PC-9 (cell line): Measurements from ENCODE around the gene MED9. TPM values are rescaled to one million over a fixed set of nuclear protein-coding genes. Genes with fewer than 3 reads are reported as not detected.

Experiments
- BruUV-seq: library from RNA; stranded (reverse); fragments of 400-500 nt; replicated peaks from 2 replicates; lab custom pipeline; 2021; lab: Mats Ljungman, UMichigan
- CTCF ChIA-PET: fragments of 300-600 bp; sonication (Branson Sonifier 250); formaldehyde crosslinking; loops from one replicate; lab custom pipeline; 2022; ENCODE audit warnings: antibody characterized with exemption; lab: Charles Lee
- POLR2A ChIA-PET: fragments of 300-600 bp; sonication (Branson Sonifier 250); formaldehyde crosslinking; loops from one replicate; lab custom pipeline; 2022; ENCODE audit warnings: antibody characterized with exemption; ENCODE audit not compliant: unreplicated experiment; lab: Charles Lee
- DNase-seq, 2 experiments: peaks; one replicate each; pipeline versions ENCODE4 v3.0.0 to v3.0.0-alpha.2; 2015 to 2022; ENCODE audit warnings: mixed read lengths in 1 of 2
- H2AFZ ChIP-seq: fragments of 200-600 bp; sonication (generic); 2 replicates; pipeline ENCODE4 v1.8.1; 2017; ENCODE audit warnings: antibody characterized with exemption
- H3F3A ChIP-seq: fragments of 200-600 bp; sonication (generic); 2 replicates; pipeline ENCODE4 v1.8.1; 2017; ENCODE audit warnings: antibody characterized with exemption, mild to moderate bottlenecking, low read depth; ENCODE audit not compliant: insufficient read depth
- H3K27ac ChIP-seq: fragments of 200-600 bp; sonication (generic); 2 replicates; pipeline ENCODE4 v1.6.1; 2016; ENCODE audit warnings: mixed run types
- H3K27me3 ChIP-seq: fragments of 200-600 bp; sonication (generic); 2 replicates; pipeline ENCODE4 v1.6.1; 2016; ENCODE audit warnings: low read depth, mixed run types; ENCODE audit not compliant: insufficient read depth
- H3K36me3 ChIP-seq: fragments of 200-600 bp; sonication (generic); 2 replicates; pipeline ENCODE4 v1.6.1; 2016; ENCODE audit warnings: low read depth, mixed run types
- H3K4me1 ChIP-seq: fragments of 200-600 bp; sonication (generic); replicated peaks from 2 replicates; pipeline ENCODE4 v1.6.1; 2016; ENCODE audit warnings: mixed run types; ENCODE audit not compliant: insufficient read depth
- H3K4me2 ChIP-seq: fragments of 200-600 bp; sonication (generic); 2 replicates; pipeline ENCODE4 v1.6.1; 2017; ENCODE audit warnings: mixed run types
- H3K4me3 ChIP-seq: fragments of 200-600 bp; sonication (generic); 2 replicates; pipeline ENCODE4 v1.6.1; 2016; ENCODE audit warnings: mixed run types
- H3K79me2 ChIP-seq: fragments of 200-600 bp; sonication (generic); 2 replicates; pipeline ENCODE4 v1.6.1; 2017; ENCODE audit warnings: low read depth, mixed run types
- H3K9me2 ChIP-seq: fragments of 200-600 bp; sonication (generic); 2 replicates; pipeline ENCODE4 v1.8.1; 2017; ENCODE audit warnings: mild to moderate bottlenecking; ENCODE audit not compliant: insufficient read depth
- H3K9me3 ChIP-seq: fragments of 200-600 bp; sonication (generic); 2 replicates; pipeline ENCODE4 v1.8.1; 2016; ENCODE audit warnings: low read depth; ENCODE audit not compliant: insufficient read depth
- H4K20me1 ChIP-seq: fragments of 200-600 bp; sonication (generic); 2 replicates; pipeline ENCODE4 v1.8.1; 2017; ENCODE audit not compliant: insufficient read depth
- CTCF ChIP-seq: fragments of 200-600 bp; sonication (generic); conservative IDR thresholded peaks from 2 replicates; pipeline ENCODE4 v1.6.1; 2017; ENCODE audit warnings: mixed run types, antibody characterized with exemption, mild to moderate bottlenecking, moderate library complexity
- EZH2 ChIP-seq: fragments of 200-600 bp; sonication (generic); IDR thresholded peaks from 2 replicates; pipeline ENCODE4 v1.8.0; 2017; ENCODE audit warnings: antibody characterized with exemption, low read depth
- intact Hi-C: fragments of 100-400 bp; cut with micrococcal nuclease; formaldehyde crosslinking; loops from one replicate; pipeline ENCODE4 v1.10.0; 2022; ENCODE audit not compliant: unreplicated experiment
- total RNA-seq: library from RNA; stranded (reverse); gene quantifications from 2 replicates; pipeline ENCODE4 v1.2.3, GENCODE V29; 2021

MED9 gene
- total RNA-seq, 1 experiment from 2014 or later = 15.8 TPM

- Histone ChIP-seq H3K9me2 (no peaks in the 10 kb centered on the region), H3K27me3 (peaks cover 39% of the 10 kb centered on the region), H2AFZ (no peak overlapping the region), H3K79me2 (no peaks in the 10 kb centered on the region), H3K36me3 (no peaks in the 10 kb centered on the region), H3K4me3 (peak overlapping the region; percentile 3; the same call in 1 of the 2 replicates), H4K20me1 (no peaks in the 10 kb centered on the region), H3K4me1 (peaks cover 47% of the 10 kb centered on the region), H3K4me2 (peak overlapping the region; percentile 65), H3K9me3 (no peaks in the 10 kb centered on the region), H3F3A (peaks cover 37% of the 10 kb centered on the region), H3K27ac (peak overlapping the region; percentile 64)
- ChIA-PET CTCF (interaction anchor here (0.6 kb wide), 1 partner anchor 380 kb away, joined by 5 read pairs; no protein-coding TSS in a partner anchor), POLR2A (interaction anchor here (0.5 kb wide), 2 partner anchors 93 to 174 kb away, joined by 3 read pairs; no protein-coding TSS in a partner anchor)
- TSS peak; percentile 82 for BruUV-seq
- DNase-seq = no peak
- TF ChIP-seq EZH2 = no peak
- peak; percentile 22; the same call in 1 of the 2 replicates for TF ChIP-seq CTCF
- intact Hi-C loops = no loop called here
Observed at GRCh38 chr17:17445296-17445924, 31.4 kb upstream of the MED9 start.

GRCh38 chr17:17445925-17446665, 30.7 kb upstream of the MED9 start:
- Histone ChIP-seq H3K4me2 (peak overlapping the region; percentile 65), H3K9me3 (no peaks in the 10 kb centered on the region), H3K36me3 (no peaks in the 10 kb centered on the region), H3K27ac (peak overlapping the region; percentile 64), H4K20me1 (no peaks in the 10 kb centered on the region), H3K9me2 (no peaks in the 10 kb centered on the region), H3K79me2 (no peaks in the 10 kb centered on the region), H3F3A (peaks cover 37% of the 10 kb centered on the region), H3K27me3 (peaks cover 40% of the 10 kb centered on the region), H3K4me3 (peak overlapping the region; percentile 3; the same call in 1 of the 2 replicates), H2AFZ (no peak overlapping the region), H3K4me1 (peaks cover 47% of the 10 kb centered on the region)
- POLR2A ChIA-PET = interaction anchor here (0.5 to 0.6 kb wide), 3 partner anchors 17 to 173 kb away, joined by 3 to 7 read pairs (median 3); no protein-coding TSS in a partner anchor
- intact Hi-C loops = no loop called here
- CTCF ChIA-PET = no interaction called here
- DNase-seq = peak; percentile 86 to 99
- BruUV-seq = no TSS peak
- TF ChIP-seq EZH2 = no peak
- no peak; the same call in 1 of the 2 replicates for TF ChIP-seq CTCF

- ChIA-PET CTCF (no interaction called here), POLR2A (interaction anchor here (0.6 kb wide), 1 partner anchor 16 kb away, joined by 7 read pairs; no protein-coding TSS in a partner anchor)
- Histone ChIP-seq H4K20me1 (no peaks in the 10 kb centered on the region), H3K79me2 (no peaks in the 10 kb centered on the region), H3K27ac (peak overlapping the region; percentile 46), H3K4me1 (peaks cover 47% of the 10 kb centered on the region), H3K9me2 (no peaks in the 10 kb centered on the region), H3K4me3 (no peak overlapping the region), H3K27me3 (peaks cover 43% of the 10 kb centered on the region), H3K4me2 (peak overlapping the region; percentile 39), H3K36me3 (no peaks in the 10 kb centered on the region), H3F3A (peaks cover 37% of the 10 kb centered on the region), H3K9me3 (no peaks in the 10 kb centered on the region), H2AFZ (no peak overlapping the region)
- peak in 1 of 2 experiments; percentile 50 for DNase-seq
- BruUV-seq = no TSS peak
- TF ChIP-seq EZH2 (no peak), CTCF (no peak)
- intact Hi-C loops = no loop called here
Observed at GRCh38 chr17:17446666-17447155, 30.1 kb upstream of the MED9 start.
